ENCODE data around the gene CLDN5. TPM values are rescaled to one million over a fixed set of nuclear protein-coding genes. Genes with fewer than 3 reads are reported as not detected.

Gene CLDN5
- total and polyA plus RNA-seq, 4 experiments from 2014 or later = 0.18 to 0.72 TPM; not detected in 2

DNA sequence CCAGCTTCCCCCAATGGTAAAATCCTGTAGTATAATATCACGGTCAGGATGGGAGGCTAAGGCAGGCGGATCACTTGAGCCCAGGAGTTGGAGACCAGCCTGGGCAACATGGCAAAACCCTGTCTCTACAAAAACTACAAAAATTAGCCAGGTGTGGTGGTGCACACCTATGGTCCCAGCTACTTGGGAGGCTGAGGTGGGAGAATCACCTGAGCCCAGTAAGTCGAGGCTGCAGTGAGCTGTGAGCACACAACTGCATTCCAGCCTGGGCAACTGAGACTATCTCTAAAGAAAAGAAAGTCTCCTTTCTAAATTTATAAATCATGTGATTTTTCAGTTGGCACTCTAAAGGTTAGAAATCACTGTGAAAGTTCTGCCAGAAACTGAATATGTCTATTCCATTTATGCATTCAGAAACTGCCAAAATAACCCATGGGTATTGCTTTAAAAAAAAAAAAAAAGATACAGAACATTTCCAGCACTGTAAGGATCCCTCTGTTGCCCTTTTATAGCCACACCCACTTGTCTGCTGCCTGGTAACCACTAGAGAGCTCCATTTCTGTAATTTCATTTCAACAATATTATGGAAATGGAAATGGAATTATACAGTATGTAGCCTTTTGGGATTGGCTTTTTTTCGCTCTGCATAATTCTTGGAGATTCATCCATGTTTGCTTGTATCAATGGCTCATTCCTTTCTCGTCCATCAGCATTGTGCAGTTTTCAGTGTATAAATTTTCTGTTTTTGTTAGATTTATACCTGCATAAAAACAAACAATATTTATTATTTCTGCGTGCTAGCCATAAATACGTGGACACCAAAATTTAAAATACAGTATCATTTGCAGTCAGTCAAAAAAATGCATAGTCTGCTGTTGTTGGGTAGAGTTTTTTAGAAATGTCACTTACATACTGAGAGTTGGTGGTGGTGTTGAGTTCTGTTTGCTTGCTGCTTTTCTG, 35.0 kb downstream of the CLDN5 start:
- Mint-ChIP-seq H3K27ac (no peak overlapping the region), H3K4me3 (no peak overlapping the region), H3K4me1 (peaks cover 0 to 6% (median 3%) of the 10 kb centered on the region in 4 donors), H3K36me3 (no peaks in the 10 kb centered on the region), H3K27me3 (no peaks in the 10 kb centered on the region), H3K9me3 (no peaks in the 10 kb centered on the region)
- POLR2A ChIA-PET (ENCODE audit: partially characterized antibody) = no interaction called here
- no peaks in the 10 kb centered on the region for H3K27me3 ChIP-seq (ENCODE audit: insufficient read depth, low read length)
- H3K4me3 ChIP-seq (ENCODE audit: low read length in 2 of 2) = no peak overlapping the region
- H3K9me3 ChIP-seq (ENCODE audit: control insufficient read depth in 1 of 2, low read length in 2 of 2) = no peaks in the 10 kb centered on the region
- H3K4me1 ChIP-seq (ENCODE audit: insufficient read depth, low read length) = no peaks in the 10 kb centered on the region
- DNase-seq = no peak
- no peaks in the 10 kb centered on the region for H3K36me3 ChIP-seq (ENCODE audit: insufficient read depth, low read length)
- intact Hi-C loops (cut with micrococcal nuclease) = no loop called here
- CTCF ChIA-PET (ENCODE audit: partially characterized antibody) = interaction anchor here (6.3 kb wide), 1 partner anchor 141 kb away, joined by 21 read pairs; no protein-coding TSS in a partner anchor
- no peak overlapping the region for H3K27ac ChIP-seq (ENCODE audit: low read depth, low read length)

DNA sequence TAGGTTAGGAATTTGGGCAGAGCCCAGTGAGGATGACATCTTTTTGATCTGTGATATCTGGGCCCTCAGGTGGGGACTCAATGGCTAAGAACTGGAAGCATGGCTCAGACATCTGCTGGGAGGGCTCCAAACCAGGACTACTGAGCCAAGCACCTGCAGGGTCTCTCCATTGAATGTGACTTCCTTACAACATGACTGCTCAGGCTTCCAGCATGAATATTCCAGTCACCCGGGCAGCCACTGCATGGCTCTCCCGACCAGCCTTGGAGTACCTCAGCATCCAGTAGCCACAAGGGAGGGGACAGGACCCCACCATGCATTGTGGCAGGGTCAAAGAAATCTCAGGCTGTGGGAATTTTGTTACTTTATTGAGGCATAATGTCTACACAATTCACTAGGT, 35.9 kb downstream of the CLDN5 start:
- no peaks in the 10 kb centered on the region for H3K36me3 Mint-ChIP-seq
- CTCF ChIA-PET (ENCODE audit: partially characterized antibody) = interaction anchor here (0.8 to 6.3 kb wide), 2 partner anchors 9 to 142 kb away, joined by 3 to 21 read pairs; partner anchors contain the start of gene CDC45
- POLR2A ChIA-PET (ENCODE audit: partially characterized antibody) = no interaction called here

DNA sequence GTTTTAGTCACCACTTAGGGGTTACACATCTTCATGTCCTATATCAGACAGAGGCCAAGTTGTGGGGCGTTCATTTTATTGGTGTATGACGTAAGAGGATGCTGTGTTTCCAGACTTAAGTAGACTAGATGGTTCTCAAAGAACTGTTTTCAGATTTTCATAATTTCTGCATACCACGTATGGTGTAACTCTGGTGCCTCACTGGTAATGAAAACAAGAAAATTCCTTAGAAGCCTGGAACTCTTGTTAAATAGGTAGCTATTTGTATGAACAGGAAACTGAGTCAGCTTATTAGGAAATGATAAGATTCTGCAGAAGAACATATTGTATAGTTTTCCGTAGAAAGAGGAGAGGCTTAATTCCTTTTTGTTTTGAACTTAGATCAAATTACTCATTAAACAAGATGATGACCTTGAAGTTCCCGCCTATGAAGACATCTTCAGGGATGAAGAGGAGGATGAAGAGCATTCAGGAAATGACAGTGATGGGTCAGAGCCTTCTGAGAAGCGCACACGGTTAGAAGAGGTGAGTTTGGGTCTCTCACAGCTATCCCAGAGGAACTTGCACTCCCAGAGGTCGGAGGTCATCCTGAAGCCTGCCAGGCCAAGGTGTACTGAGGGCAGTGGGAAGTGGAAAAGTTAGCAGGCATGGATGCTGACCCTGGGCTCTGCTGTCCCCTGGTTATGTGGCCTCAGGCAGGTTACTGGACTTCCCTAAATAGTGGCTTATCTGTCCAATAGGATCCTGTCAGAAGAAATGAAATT, 40.5 kb downstream of the CLDN5 start:
- no peak for DNase-seq
- POLR2A ChIA-PET (ENCODE audit: partially characterized antibody) = no interaction called here
- H3K36me3 Mint-ChIP-seq = peaks cover 0 to 7% of the 10 kb centered on the region in 2 donors
- no peaks in the 10 kb centered on the region for H3K36me3 ChIP-seq (ENCODE audit: insufficient read depth, low read length)
- no peaks in the 10 kb centered on the region for H3K27me3 Mint-ChIP-seq
- no peaks in the 10 kb centered on the region for H3K9me3 ChIP-seq (ENCODE audit: control insufficient read depth in 1 of 2, low read length in 2 of 2)
- peak overlapping the region in 1 of 7 donors; percentile 32 for H3K27ac Mint-ChIP-seq
- intact Hi-C loops (cut with micrococcal nuclease) = no loop called here
- H3K4me3 Mint-ChIP-seq = no peak overlapping the region
- peaks cover 5 to 17% (median 9%) of the 10 kb centered on the region in 4 donors for H3K4me1 Mint-ChIP-seq
- H3K27me3 ChIP-seq (ENCODE audit: insufficient read depth, low read length) = no peaks in the 10 kb centered on the region
- H3K4me1 ChIP-seq (ENCODE audit: insufficient read depth, low read length) = peaks cover 5% of the 10 kb centered on the region
- no peaks in the 10 kb centered on the region for H3K9me3 Mint-ChIP-seq
- H3K4me3 ChIP-seq (ENCODE audit: low read length in 2 of 2) = no peak overlapping the region
- CTCF ChIA-PET (ENCODE audit: partially characterized antibody) = no interaction called here
- H3K27ac ChIP-seq (ENCODE audit: low read depth, low read length) = no peak overlapping the region

More for the DNA sequence above, 35.9 kb downstream of the CLDN5 start:
- H3K27me3 ChIP-seq (ENCODE audit: insufficient read depth, low read length) = no peaks in the 10 kb centered on the region
- no peak for DNase-seq
- H3K4me3 Mint-ChIP-seq = no peak overlapping the region
- no peaks in the 10 kb centered on the region for H3K27me3 Mint-ChIP-seq
- intact Hi-C loops (cut with micrococcal nuclease) = no loop called here
- no peak overlapping the region for H3K4me3 ChIP-seq (ENCODE audit: low read length in 2 of 2)
- H3K4me1 ChIP-seq (ENCODE audit: insufficient read depth, low read length) = no peaks in the 10 kb centered on the region
- H3K9me3 ChIP-seq (ENCODE audit: control insufficient read depth in 1 of 2, low read length in 2 of 2) = no peaks in the 10 kb centered on the region
- H3K9me3 Mint-ChIP-seq = no peaks in the 10 kb centered on the region
- peaks cover 0 to 6% (median 3%) of the 10 kb centered on the region in 4 donors for H3K4me1 Mint-ChIP-seq
- no peak overlapping the region for H3K27ac Mint-ChIP-seq
- no peaks in the 10 kb centered on the region for H3K36me3 ChIP-seq (ENCODE audit: insufficient read depth, low read length)
- H3K27ac ChIP-seq (ENCODE audit: low read depth, low read length) = no peak overlapping the region

DNA sequence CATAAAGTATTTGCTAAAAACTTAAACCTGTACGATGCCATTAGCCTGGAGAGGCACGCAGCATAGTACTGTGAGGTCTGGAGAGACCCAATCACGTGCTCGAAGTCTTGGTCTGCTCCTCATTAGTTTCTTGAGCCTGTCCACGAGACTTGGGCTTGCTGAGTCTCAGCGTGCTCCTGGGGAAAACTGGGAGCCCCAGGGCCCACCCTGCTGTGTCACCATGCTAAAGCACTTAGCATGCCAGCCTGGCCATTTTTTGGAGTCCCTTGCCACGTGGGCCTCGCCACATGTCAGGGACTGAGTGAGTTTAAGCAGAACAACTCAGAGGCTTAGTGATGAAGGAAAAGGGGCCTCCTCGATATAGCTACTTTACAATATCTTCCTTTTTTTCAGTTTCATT, 41.9 kb downstream of the CLDN5 start:
- DNase-seq = no peak
- intact Hi-C loops (cut with micrococcal nuclease) = no loop called here
- peaks cover 0 to 16% of the 10 kb centered on the region in 2 donors for H3K36me3 Mint-ChIP-seq
- no peaks in the 10 kb centered on the region for H3K9me3 Mint-ChIP-seq
- H3K27ac ChIP-seq (ENCODE audit: low read depth, low read length) = no peak overlapping the region
- no peak overlapping the region for H3K27ac Mint-ChIP-seq
- H3K4me3 Mint-ChIP-seq = no peak overlapping the region
- H3K4me1 Mint-ChIP-seq = peaks cover 13 to 29% (median 20%) of the 10 kb centered on the region in 4 donors
- ChIA-PET CTCF (ENCODE audit: partially characterized antibody) (no interaction called here), POLR2A (ENCODE audit: partially characterized antibody) (no interaction called here)
- H3K4me3 ChIP-seq (ENCODE audit: low read length in 2 of 2) = no peak overlapping the region
- H3K36me3 ChIP-seq (ENCODE audit: insufficient read depth, low read length) = no peaks in the 10 kb centered on the region
- H3K4me1 ChIP-seq (ENCODE audit: insufficient read depth, low read length) = peaks cover 15% of the 10 kb centered on the region
- no peaks in the 10 kb centered on the region for H3K9me3 ChIP-seq (ENCODE audit: control insufficient read depth in 1 of 2, low read length in 2 of 2)
- H3K27me3 ChIP-seq (ENCODE audit: insufficient read depth, low read length) = no peaks in the 10 kb centered on the region
- H3K27me3 Mint-ChIP-seq = no peaks in the 10 kb centered on the region

DNA sequence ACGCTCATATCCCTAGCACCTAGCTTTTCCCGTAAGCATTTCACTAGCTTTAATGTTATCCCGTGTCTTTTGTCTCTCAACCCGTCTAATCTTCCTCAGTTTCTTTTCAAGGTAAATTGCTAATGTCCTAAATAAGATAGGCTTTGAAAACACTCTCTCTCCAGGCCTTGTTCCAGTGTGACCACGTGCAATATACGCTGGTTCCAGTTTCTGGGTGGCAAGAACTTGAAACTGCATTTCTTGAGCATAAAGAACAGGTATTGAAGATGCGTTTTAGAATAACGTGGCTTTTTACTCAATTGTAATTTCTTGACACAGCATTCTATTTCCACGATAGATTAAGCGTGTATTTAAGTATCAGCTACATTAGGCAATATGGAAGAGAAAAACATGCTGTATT, 43.4 kb downstream of the CLDN5 start:
- no peaks in the 10 kb centered on the region for H3K9me3 Mint-ChIP-seq
- no peaks in the 10 kb centered on the region for H3K9me3 ChIP-seq (ENCODE audit: control insufficient read depth in 1 of 2, low read length in 2 of 2)
- no peak overlapping the region for H3K27ac ChIP-seq (ENCODE audit: low read depth, low read length)
- peaks cover 3 to 18% of the 10 kb centered on the region in 2 donors for H3K36me3 Mint-ChIP-seq
- POLR2A ChIA-PET (ENCODE audit: partially characterized antibody) = no interaction called here
- intact Hi-C loops (cut with micrococcal nuclease) = no loop called here
- H3K4me3 ChIP-seq (ENCODE audit: low read length in 2 of 2) = peak overlapping the region in 1 of 2 donors; percentile 21
- no peaks in the 10 kb centered on the region for H3K27me3 ChIP-seq (ENCODE audit: insufficient read depth, low read length)
- H3K4me3 Mint-ChIP-seq = peak overlapping the region in 6 of 8 donors; percentile 51 to 98 (median 92)
- no peaks in the 10 kb centered on the region for H3K36me3 ChIP-seq (ENCODE audit: insufficient read depth, low read length)
- H3K27me3 Mint-ChIP-seq = no peaks in the 10 kb centered on the region
- H3K27ac Mint-ChIP-seq = no peak overlapping the region
- peaks cover 19 to 39% (median 28%) of the 10 kb centered on the region in 4 donors for H3K4me1 Mint-ChIP-seq
- peaks cover 18% of the 10 kb centered on the region for H3K4me1 ChIP-seq (ENCODE audit: insufficient read depth, low read length)
- CTCF ChIA-PET (ENCODE audit: partially characterized antibody) = no interaction called here
- no peak for DNase-seq

DNA sequence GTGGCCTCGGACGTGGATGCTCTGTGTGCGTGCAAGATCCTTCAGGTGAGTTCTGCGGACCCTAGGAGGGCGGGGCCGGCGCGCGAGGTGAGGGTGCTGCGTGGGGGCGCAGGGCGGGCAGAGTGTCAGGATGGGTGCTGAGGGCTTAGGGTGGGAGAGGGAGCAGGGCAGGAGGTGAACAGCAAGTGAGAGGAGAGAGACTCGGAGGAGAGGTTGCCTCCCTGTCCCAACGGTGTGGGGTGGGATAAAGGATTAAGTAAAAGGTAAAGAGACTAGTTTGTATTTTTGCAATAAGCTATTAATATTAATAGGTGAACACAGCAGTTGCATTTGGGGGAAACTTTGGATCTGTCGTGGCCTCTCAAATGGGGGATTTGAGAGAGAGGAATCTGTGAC, 44.0 kb downstream of the CLDN5 start:
- Mint-ChIP-seq H3K27ac (peak overlapping the region; percentile 19 to 100 (median 77)), H3K4me1 (peaks cover 21 to 46% (median 32%) of the 10 kb centered on the region in 4 donors), H3K36me3 (peaks cover 5 to 20% of the 10 kb centered on the region in 2 donors), H3K27me3 (no peaks in the 10 kb centered on the region), H3K9me3 (no peaks in the 10 kb centered on the region), H3K4me3 (peak overlapping the region; percentile 91 to 98 (median 94))
- Histone ChIP-seq H3K27me3 (ENCODE audit: insufficient read depth, low read length) (no peaks in the 10 kb centered on the region), H3K36me3 (ENCODE audit: insufficient read depth, low read length) (no peaks in the 10 kb centered on the region), H3K9me3 (ENCODE audit: control insufficient read depth in 1 of 2, low read length in 2 of 2) (no peaks in the 10 kb centered on the region), H3K4me3 (ENCODE audit: low read length in 2 of 2) (peak overlapping the region; percentile 21 to 62), H3K4me1 (ENCODE audit: insufficient read depth, low read length) (peaks cover 18% of the 10 kb centered on the region), H3K27ac (ENCODE audit: low read depth, low read length) (peak overlapping the region; percentile 96)
- peak in 2 of 5 donors; percentile 2 to 3 for DNase-seq
- CTCF ChIA-PET (ENCODE audit: partially characterized antibody) = interaction anchor here (0.7 to 3.6 kb wide), 5 partner anchors 14 to 339 kb away, joined by 3 to 19 read pairs (median 4); partner anchors contain the start of gene ESS2
- intact Hi-C loops (cut with micrococcal nuclease) = no loop called here
- POLR2A ChIA-PET (ENCODE audit: partially characterized antibody) = interaction anchor here (0.7 to 3.9 kb wide), 12 partner anchors 14 to 370 kb away, joined by 3 to 47 read pairs (median 4); partner anchors contain the start of genes C22orf39, DGCR2, ESS2 and HIRA

All from CD4-positive, alpha-beta memory T cell (primary cell).